ENCODE data around the gene MB. TPM values are rescaled to one million over a fixed set of nuclear protein-coding genes. Genes with fewer than 3 reads are reported as not detected.

MB gene
- total and polyA plus RNA-seq, 9 of the 15 experiments (the other 6 are each of a cell fraction or from before 2014, with no cell fraction given), result not detected

- TF ChIP-seq ZNF318 (IDR thresholded peaks at IDR 0.05; ENCODE audit: borderline replicate concordance in 1 of 2, low read depth in 1 of 2), result no peak
- no peak for TF ChIP-seq TFAM (CRISPR knock-in tag; conservative IDR thresholded peaks at IDR 0.05)
- TF ChIP-seq E2F4 (CRISPR knock-in tag; IDR thresholded peaks at IDR 0.05; ENCODE audit: low read depth), result no peak
- TF ChIP-seq CBX3 (IDR thresholded peaks at IDR 0.05; ENCODE audit: borderline replicate concordance in 1 of 2, low read length in 2 of 2), result peak in 1 of 2 experiments; percentile 29; a peak in 1 of 3 replicates
- TF ChIP-seq GTF3C2 (IDR thresholded peaks at IDR 0.05; ENCODE audit: borderline replicate concordance, extremely low read depth, insufficient read length), result no peak
- TF ChIP-seq ZBTB34 (CRISPR knock-in tag; IDR thresholded peaks at IDR 0.05), result no peak
- no peak for TF ChIP-seq PHB (CRISPR knock-in tag; IDR thresholded peaks at IDR 0.05)
- TF ChIP-seq MBD2 (IDR thresholded peaks at IDR 0.05; ENCODE audit: borderline replicate concordance, low read depth), result no peak
- TF ChIP-seq POLR2G (IDR thresholded peaks at IDR 0.05; ENCODE audit: low read depth, low read length), result no peak
- TF ChIP-seq FOXK2 (conservative IDR thresholded peaks at IDR 0.05 in 1 of 2, IDR thresholded peaks at IDR 0.05 in 1 of 2; ENCODE audit: low read depth in 2 of 2), result no peak
Measured at GRCh38 chr22:35558719-35559118, 58.4 kb downstream of the MB start (continued).
